Measurements from ENCODE around the gene CIAO2A. TPM values are rescaled to one million over a fixed set of nuclear protein-coding genes. Genes with fewer than 3 reads are reported as not detected.

CIAO2A gene
- total RNA-seq, 2 donors from 2014 or later: 47.2 to 133 TPM

Small RNAs within 50 kb of the gene (small RNA-seq; reads per million reads assigned to genes)
- gene RF00019: 0 reads per million in 2 donors

Other genes with a start within 250 kb of the CIAO2A start
- gene DAPK2, start 47.4 kb downstream of the CIAO2A start, total RNA-seq: 10 to 100 TPM; 13.8 to 40.4 TPM
- 100 to 1,000 TPM; 109 to 110 TPM for gene SNX1, start 2.1 kb upstream of the CIAO2A start, total RNA-seq
- gene SNX22, start 57.9 kb upstream of the CIAO2A start, total RNA-seq: 10 to 100 TPM; 12.2 to 15.9 TPM
- gene PPIB, start 69.2 kb upstream of the CIAO2A start, total RNA-seq: 100 to 1,000 TPM; 372 to 624 TPM